GM21528 (cell line): ENCODE data around the gene BMF.

Source experiments
- ATAC-seq: cut with Tn5 transposase; IDR thresholded peaks from one replicate; pipeline ENCODE4 v1.9.1; 2021; ENCODE audit warnings: mild to moderate bottlenecking, moderate library complexity; ENCODE audit not compliant: unreplicated experiment, low FRiP score

Gene BMF

DNA sequence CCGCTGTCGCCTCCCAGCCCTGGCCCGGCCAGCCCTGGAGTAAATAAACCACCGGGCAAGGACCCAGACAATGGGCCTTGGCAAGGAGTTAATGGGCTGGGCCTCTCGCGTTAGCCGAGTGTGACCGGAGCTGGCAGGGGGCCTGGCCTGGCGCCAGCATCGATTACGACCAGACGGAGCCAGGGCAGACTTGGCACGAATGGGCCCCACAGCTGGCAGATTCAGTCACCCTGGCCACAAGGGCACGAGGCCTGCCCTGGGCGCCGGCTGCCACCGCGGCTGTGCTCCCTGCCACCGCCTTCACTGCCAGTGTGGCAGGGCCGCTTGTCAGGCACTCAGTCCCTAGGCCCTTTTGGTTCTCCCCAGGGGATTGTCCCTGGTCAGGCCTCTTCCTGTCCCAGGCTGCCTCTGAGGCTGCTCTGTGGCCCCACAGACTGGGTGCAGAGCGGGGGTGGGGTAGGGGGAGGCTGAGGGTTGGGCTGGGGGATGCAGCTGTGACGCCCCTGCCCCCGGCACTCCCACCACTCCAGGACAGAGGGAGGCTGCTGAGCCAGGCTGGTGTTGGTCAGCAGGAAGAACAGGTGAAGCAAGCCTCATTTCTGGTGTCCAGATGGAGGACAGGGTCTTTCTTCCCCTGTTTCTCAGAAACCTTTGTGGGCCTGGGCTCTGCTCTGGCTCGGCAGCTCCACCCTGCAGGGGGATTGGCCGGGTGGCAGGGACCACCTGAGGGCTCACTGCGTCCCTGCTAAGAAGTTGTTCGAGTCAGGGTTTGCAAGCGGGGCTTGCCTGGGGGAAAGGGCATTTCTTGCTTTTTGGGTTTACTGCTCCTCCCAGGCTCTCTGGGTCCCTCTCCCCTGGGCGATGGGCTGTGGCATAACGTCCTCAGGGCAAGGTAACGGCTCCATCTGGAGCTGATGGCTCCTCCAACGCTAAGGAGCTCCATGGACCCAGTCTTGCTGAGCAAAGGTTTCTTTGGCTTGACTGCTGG, 39.2 kb downstream of the BMF start:
- ATAC-seq = peak; percentile 57

DNA sequence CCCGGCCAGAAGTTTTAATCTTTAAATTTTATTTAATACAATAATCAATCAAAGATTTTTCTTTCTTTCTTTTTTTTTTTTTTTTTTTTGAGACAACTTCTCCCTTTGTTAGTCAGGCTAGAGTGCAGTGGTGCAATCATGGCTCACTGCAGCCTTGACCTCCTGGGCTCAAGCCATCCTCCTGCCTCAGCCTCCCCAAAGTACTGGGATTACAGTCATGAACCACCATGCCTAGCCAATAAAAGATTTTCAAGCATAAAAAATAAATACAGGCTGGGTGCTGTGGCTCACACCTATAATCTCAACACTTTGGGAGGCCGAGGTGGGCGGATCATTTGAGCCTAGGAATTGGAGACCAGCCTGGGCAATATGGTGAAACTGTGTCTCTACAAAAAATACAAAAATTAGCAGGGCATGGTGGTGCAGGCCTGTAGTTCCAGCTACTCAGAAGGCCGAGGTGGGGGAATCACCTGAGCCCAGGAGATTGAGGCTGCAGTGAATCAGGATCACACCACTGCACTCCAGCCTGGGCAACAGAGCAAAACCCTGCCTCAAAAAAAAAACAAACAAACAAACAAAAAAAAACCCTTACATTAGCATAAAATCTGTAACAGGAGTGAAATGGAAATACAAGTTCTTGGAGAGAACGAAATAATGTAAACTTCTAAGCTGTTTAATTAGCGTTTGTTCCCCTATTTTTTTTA, 40.6 kb downstream of the BMF start:
- no peak for ATAC-seq

DNA sequence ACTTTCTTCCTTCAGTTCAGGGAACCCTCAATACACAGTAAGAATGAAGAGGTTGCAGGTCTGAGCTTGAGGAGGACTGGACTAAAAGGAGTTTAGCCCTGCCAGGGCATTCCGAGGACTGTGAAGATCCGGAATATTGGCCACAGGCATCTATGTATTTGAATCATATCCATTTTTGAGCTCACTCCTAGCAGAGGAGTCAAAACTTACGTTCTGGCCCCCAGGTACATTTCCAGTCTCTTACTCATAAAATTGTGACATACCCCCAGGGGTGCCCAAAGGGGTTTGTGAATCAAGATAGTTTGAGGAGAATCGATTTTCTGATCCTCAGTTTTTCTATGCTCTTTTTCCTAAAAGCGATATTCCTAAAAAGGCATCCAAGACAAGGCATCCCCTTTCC, 42.1 kb downstream of the BMF start:
- no peak for ATAC-seq

DNA sequence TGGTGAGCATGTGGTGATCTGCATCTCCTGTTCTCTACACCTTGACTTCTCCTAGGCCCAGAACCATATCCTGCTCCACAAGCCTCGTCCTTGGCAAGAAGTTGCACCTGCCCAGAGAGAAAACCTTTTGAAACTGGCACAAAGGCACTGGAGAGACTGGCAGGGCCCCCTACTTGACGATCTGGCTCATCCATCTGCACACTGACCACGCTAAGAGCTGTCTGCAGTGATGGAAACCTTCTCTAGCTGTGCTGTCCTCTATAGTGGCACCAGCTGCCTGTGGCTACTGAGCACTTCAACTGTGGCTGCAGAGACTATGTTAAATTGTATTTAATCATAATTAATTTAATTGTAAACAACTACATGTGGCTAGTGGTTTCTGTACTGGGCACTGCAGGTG, 43.5 kb downstream of the BMF start:
- no peak for ATAC-seq

DNA sequence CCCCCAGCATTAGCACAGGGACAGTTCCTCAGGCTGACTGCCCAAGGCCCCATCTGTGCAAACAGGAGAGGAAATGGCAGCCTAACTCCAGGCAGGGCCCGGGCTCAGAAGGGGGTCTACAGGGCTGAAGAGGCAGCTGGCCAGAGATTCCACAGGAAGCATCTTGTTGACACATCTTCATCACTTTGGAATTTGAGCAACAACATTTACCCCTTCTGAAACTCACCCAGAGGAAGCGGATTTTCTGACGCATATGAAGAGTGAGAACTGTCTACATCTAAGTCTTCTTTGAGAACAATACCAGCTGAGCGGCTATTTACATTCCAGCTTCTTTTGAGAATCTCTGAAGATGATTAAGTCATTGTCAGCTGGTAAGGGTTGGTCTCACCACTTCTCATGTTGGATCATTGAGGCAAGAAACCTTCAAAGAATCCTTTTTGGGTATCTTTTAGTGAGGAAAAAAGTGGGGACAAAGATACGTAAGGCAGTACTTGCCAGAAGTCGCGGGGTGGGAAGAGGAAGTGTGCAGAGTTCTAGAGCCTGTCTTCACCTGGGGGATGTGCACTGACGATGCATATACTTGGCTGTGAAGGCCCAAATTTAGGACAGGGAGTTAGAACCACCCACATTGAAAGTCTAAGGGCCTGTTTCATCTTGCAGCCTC, 44.3 kb downstream of the BMF start:
- ATAC-seq = peak; percentile 61

DNA sequence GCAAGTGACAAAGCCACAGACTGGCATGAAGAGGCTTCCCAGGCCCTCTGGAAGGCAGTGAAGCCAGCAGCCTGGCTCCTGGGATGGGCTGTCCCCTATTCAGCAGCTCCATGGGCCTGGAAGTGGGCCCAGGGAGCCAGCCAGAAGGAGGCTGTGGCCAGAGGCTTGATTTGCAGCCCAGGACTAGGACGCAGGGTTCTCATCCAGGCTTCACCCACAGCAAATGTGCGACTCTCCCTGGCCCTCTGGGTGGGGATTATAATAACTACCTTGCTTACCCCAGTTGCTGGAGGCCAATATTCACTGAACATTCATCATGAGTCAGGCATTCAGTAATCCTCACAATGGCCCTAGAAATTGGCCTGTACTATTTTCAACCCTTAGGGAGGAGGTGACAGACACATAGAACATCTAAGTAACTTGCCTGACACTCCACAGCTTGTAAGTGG, 45.1 kb downstream of the BMF start:
- no peak for ATAC-seq

DNA sequence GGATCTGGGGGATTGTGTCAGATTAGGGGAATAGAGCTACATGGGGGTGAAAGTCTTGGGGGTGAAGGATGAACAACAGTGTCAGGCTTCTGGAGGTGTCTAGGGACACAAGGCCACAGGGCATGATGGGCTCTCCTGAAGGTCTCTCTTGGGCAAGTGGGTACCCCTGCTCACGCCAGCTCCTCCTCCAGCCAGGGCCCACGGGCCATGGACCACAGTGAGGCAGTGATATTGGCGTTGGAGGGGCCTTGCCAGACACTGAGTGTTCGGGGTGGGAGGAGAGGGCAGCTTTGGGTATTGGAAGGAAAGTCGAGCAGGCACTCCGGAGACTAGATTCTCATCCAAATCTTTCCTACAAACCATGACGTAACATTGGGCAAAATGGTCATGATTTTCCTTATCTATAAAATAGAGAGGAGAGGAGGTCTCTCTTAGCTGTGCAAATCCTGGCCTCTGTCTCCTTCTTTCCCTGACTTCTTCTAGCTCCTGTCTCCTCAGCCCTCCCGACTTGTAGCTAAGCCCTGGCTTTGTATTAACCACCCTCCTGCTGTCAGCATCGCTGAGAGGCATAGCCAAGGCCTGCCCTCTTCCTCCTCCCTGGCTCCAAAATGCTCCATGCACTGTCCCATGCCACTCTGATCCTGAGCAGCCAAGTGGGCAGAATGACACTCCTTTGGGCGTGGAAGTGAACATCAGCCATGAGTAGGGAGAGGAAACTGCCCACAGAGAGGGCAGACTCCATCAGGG, 45.7 kb downstream of the BMF start:
- no peak for ATAC-seq

DNA sequence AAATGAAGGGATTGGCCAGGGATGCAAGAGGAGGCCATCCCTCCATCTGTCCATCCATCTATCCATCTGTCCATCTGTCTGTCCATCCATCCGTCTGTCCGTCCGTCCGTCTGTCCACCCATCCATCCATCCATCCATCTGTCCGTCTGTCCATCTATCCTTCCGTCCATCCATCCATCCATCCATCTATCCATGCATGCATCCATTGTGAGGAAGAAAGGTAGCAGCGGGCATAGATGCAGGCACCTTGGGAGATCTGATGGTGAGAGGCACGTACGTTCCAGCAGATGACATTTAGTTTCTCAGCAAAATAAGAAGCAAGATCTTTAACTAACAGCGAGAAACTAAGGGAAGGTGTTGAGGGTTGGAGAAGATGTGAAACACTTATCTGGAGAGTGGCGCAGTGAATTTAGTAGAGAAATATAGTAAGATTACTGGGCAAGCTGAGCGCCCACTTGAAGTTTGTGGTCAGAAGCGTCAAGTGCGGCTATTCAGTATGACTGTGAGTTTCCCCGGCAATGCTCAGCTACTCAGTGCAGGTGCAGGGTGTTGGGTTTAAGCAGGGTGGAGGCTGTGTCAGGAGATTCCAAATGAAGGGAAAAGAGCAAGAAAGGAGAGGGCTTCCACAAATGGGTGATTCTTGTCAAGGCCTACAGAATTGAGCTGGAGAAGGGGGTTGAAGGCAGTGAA, 47.3 kb downstream of the BMF start:
- ATAC-seq = peak; percentile 47

DNA sequence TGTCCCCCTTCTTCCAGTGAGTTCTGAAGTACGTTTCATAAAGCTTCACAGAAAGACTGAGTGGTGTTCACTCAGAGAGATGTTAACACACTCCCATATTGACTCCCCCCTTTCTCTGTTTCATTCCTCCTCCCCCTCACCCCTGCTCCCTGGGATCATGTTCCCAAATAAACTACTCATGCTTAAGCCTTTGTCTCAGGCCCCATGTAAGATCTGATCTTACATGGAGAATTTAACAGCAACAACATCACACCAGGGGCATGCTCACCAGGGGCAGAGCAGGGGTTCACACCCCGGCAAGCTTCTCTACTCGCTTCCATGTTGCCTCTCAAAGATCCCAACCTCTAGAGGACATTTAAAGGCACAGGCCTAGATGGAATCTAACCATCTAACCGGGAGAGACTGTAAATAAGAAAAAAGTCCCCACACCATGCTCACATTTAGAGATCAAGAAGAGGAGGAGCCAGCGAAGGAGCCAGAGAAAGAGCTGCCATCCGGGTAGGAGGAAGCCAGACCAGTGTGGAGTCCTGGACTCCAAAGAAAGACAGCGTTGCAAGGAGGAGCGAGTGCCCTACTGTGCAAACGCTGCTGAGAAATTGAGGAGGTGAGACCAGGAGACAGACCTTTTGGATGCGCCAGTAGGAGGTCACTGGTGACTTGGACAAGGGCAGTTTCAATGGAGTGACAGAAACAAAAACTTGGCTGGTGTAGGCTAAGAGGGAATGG, 48.3 kb downstream of the BMF start:
- ATAC-seq = no peak

DNA sequence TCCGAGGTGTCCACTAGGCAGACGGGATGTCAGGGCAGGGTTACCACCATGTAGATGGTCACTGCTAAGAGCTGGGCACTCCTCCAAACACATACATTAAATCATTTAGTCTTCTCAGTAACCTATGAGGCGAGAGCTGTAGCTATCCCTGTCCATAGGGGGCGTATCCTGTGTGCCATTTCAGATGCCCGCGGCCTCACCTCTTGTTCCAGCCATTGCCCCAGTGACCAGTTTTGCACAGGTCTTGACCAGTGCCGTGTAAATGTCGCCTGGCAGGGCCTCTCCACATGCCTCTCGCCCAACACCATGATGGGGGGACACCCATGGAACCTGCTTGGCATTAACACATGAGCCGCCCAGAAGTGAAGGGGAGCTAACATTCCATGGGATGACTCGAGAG, 48.9 kb downstream of the BMF start:
- no peak for ATAC-seq

DNA sequence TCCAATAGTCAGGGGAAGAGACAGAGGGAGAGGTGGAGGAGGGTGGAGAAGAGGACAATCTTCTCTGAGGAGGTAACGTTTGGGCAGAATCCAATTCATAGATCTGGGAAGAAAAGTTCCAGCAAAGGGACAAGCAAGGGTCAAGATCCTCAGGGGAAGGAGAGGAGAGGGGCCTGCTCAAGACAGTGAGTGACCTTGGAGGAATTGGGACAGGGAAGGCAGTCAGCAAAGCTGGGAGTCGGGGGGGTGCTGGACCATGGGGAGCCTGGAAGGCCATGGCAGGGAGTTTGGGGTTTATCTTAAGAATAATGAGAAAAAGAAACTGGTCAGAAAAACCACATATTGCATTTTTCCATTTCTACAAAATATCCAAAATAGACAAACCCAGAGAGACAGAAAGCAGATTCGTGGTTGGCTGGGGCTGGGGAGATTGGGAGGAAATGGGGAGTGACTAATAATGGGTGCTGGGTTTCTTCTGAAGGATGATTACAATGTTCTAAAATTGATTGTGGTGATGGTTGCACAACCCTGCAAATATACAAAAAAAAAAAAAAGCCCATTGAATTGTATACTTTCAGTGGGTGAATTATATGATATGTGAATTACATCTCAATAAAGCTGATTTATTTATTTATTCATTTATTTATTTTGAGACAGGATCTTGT, 50.1 kb downstream of the BMF start:
- no peak for ATAC-seq

DNA sequence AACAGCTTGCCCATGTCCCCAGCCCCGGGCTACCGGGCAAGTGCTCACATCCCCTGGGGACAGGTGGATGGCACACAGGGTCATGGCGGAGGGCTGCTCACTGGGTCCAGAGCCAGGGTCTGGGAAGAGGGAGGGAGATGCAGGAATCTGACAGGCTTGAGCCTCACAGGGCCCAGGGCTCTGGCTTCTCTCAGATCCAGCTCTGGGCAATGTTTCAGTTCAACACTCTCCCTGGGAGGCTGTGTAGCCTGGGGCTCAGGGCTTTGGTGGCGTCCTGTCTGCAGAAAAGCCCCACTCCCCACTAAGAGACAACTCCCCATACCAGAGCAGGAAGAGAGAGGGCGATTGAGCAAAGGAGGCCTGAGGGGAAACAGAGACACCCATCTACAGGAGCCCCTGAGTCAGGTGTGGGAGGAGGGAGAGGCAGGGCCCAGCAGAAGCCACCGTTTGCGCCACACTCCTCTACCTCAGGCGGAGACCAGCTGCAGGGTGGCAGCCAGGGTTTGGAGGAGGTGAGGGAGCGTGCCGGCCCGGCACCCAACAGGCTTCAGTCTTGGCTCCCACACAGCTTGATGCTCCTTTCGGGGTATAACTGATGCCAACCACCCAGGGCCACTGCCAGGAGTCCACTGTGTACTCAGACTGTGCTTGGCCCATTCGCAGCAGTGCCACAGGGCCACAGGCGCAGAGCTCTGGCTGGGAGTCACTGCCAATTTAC, 52.9 kb downstream of the BMF start:
- ATAC-seq = no peak

DNA sequence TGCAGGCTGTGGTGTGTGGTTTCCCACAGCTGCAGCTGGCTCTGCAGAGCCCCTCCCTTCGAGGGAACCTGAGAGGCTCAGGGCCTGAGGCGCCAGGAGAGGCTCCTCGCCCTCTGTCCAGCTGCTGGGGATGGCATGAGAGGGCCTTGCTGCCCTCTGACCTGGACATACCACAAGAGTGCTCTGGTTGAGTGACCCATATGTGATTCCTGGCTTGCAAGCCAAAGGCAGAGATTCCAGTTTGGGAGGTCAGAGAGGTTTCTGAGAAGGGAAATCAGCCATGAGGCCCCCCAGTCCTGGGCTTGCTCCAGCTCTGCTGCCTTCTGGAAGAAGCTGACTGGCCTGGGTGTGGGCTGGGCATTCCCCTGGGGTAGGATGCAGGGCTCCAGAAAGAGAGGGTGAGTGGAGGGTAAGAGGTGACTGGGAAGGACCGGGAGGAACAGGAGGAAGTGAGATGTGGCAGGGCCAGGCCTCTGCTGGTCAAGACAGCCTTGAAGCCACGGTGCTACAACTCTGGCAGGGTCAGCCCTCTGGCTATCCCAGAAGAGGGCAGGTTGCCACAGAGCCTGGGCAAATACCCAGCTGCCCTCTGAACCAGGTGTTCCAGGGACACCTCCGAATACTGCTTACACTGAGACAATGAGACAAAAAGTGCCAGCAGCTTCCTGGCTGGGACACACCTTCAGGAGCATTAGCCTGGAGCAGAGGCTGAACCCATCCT, 53.7 kb downstream of the BMF start:
- peak; percentile 68 for ATAC-seq

DNA sequence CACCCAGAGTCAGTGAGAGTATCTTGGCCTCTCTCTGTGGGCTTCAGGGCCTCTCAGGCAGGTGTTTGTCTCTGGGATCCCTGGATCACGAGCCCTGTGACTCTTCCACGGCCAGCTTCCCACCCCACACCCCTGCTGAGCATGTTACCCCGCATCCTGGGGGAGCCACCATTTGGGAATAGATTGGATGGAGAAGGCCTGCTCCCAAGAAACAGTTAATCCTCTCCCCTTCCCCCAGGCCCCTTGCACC, 54.1 kb downstream of the BMF start:
- peak; percentile 53 for ATAC-seq

DNA sequence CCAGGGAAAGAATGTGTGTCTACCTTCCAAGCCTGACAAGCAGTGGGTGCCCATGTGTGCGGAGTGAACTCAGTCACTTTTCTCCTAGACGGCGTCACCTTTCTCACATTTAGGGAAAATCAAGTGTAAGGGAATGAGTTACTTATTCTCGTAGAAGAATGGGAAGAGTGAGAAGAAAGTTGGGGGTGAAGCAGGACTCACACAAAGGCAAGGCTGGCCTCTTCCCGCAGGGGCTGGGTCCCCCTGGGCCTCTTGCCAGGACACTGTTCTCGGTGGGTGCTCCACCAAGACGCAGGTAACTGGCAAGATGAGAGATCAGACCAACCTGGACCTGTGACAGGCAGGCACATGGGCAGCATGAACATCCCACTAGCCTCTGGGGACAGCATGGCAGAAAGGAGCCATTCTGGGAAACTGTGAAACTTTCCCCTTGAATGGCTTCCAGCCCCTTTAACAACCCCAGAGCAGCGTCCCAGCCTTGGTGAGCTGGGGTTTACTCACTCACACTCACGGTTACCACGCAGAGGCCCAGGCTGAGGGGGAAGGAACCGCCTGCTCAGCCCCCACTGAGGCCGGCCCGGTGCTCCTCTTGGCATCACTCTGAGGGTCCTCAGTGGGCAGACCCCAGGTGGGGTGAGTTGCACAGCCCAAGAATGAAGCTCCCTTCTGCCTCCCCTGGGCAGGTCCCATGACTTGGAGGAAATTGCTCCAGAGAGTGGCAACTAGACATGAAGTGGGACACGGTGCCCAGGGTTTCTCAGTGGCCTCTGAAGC, 54.7 kb downstream of the BMF start:
- peak; percentile 10 for ATAC-seq

DNA sequence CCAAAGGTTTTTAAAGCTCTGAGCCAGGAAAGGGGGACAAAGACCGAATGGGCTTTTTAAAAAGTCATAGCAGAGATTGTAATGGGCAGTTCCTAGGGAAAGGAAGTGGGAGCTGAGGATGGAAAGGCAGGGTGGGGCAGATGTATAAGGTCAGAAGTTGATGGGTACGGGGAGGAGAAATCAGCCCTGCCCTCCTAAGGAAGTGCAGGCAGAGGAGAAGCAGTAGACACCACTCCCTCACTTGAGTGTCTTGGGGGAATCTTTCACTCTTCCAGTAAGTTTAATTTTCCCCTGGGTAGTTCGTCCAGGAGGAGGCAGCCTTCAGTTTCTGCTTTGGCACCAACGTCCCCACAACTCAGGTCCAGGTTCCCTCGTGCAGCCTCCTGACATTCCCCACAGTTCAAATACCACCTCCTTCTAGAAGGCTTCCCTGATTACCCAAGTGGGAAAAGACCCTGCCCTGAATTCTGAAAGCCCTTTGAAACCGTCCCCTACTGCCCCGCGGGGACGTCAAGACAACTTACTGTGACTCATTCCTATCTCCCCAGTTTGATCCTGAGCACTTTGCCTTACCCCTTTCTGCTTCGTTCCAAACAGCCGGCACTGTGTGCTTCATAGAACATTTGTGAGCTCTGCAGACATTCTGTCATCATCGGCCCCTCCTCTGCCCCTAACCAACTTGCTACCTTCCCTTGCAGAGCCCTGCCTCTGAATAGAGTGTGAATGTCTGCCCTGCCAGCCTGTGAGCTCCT, 55.4 kb downstream of the BMF start:
- ATAC-seq = no peak
